CD8-positive, alpha-beta memory T cell (primary cell): ENCODE measurements around the gene NPY2R. TPM values are rescaled to one million over a fixed set of nuclear protein-coding genes. Genes with fewer than 3 reads are reported as not detected.

Source experiments
- CTCF ChIA-PET: fragments of 350-600 bp; sonication (Branson Sonifier 250); formaldehyde crosslinking; loops from one replicate; lab custom pipeline; 2021; ENCODE audit warnings: antibody characterized with exemption; lab: Charles Lee
- POLR2A ChIA-PET: fragments of 350-600 bp; sonication (Branson Sonifier 250); formaldehyde crosslinking; loops from one replicate; lab custom pipeline; 2021; ENCODE audit warnings: antibody characterized with exemption; lab: Charles Lee
- DNase-seq, 5 donors: peaks; one replicate each; pipeline versions ENCODE4 v3.0.0 to v3.0.0-alpha.2; 2020 to 2022; ENCODE audit warnings: mixed read lengths in 1 of 5
- H3K27ac ChIP-seq: one replicate; pipeline ENCODE4 v1.7.0; 2013; ENCODE audit warnings: low read depth, mild to moderate bottlenecking, low read length, moderate library complexity
- H3K27me3 ChIP-seq: 2 replicates; pipeline ENCODE4 v1.7.0; 2013; ENCODE audit warnings: low read length, mild to moderate bottlenecking; ENCODE audit not compliant: insufficient read depth, poor library complexity, severe bottlenecking
- H3K36me3 ChIP-seq: 2 replicates; pipeline ENCODE4 v1.7.0; 2013; ENCODE audit warnings: mild to moderate bottlenecking, low read length, moderate library complexity; ENCODE audit not compliant: insufficient read depth
- H3K4me1 ChIP-seq: 2 replicates; pipeline ENCODE4 v1.7.0; 2013; ENCODE audit warnings: mild to moderate bottlenecking, low read length, moderate library complexity; ENCODE audit not compliant: insufficient read depth
- H3K4me3 ChIP-seq: 2 replicates; pipeline ENCODE4 v1.7.0; 2013; ENCODE audit warnings: mild to moderate bottlenecking, low read length
- H3K9me3 ChIP-seq: 2 replicates; pipeline ENCODE4 v1.7.0; 2013; ENCODE audit warnings: mild to moderate bottlenecking, low read length
- H3K27ac Mint-ChIP-seq, 8 donors: one replicate each; pipeline ENCODE4 v1.8.0; 2020 to 2021; ENCODE audit warnings: mixed read lengths in 8 of 8, mild to moderate bottlenecking in 6 of 8, inconsistent platforms in 3 of 8, moderate library complexity in 3 of 8
- H3K27me3 Mint-ChIP-seq, 2 donors: one replicate each; pipeline ENCODE4 v1.8.0; 2020 to 2021; ENCODE audit warnings: mixed read lengths in 2 of 2, mild to moderate bottlenecking in 1 of 2, moderate library complexity in 1 of 2
- H3K36me3 Mint-ChIP-seq, 3 donors: one replicate each; pipeline ENCODE4 v1.8.0; 2020 to 2021; ENCODE audit warnings: mixed read lengths in 3 of 3, inconsistent platforms in 1 of 3, mild to moderate bottlenecking in 1 of 3
- H3K4me1 Mint-ChIP-seq, 3 donors: one replicate each; pipeline ENCODE4 v1.8.0; 2020 to 2021; ENCODE audit warnings: mixed read lengths in 3 of 3, inconsistent platforms in 1 of 3, mild to moderate bottlenecking in 1 of 3
- H3K4me3 Mint-ChIP-seq, 7 donors: one replicate each; pipeline ENCODE4 v1.8.0; 2020 to 2021; ENCODE audit warnings: mixed read lengths in 7 of 7, mild to moderate bottlenecking in 6 of 7, moderate library complexity in 4 of 7, inconsistent platforms in 2 of 7
- H3K9me3 Mint-ChIP-seq, 5 donors: one replicate each; pipeline ENCODE4 v1.8.0; 2020 to 2022; ENCODE audit warnings: mixed read lengths in 5 of 5, mild to moderate bottlenecking in 3 of 5, moderate library complexity in 2 of 5, inconsistent platforms in 1 of 5
- polyA plus RNA-seq: library from polyadenylated mRNA; unstranded; fragments of 300-500 nt; fragmentation: Illumina TruSeq; gene quantifications from one replicate; pipeline ENCODE4 v1.2.3, GENCODE V29; 2021
- total RNA-seq, 2 experiments: library from RNA; stranded (reverse); gene quantifications; one replicate each; pipeline ENCODE4 v1.2.3, GENCODE V29; 2021

NPY2R gene
- total and polyA plus RNA-seq, 3 experiments from 2014 or later = not detected

- no peak overlapping the region for H3K4me3 ChIP-seq
- no peak for DNase-seq
- Mint-ChIP-seq H3K9me3 (no peaks in the 10 kb centered on the region), H3K4me1 (no peaks in the 10 kb centered on the region), H3K4me3 (no peak overlapping the region), H3K36me3 (no peaks in the 10 kb centered on the region), H3K27me3 (no peaks in the 10 kb centered on the region), H3K27ac (no peak overlapping the region)
- H3K27ac ChIP-seq = no peak overlapping the region
- H3K27me3 ChIP-seq = no peaks in the 10 kb centered on the region
- no peaks in the 10 kb centered on the region for H3K4me1 ChIP-seq
- ChIA-PET POLR2A (no interaction called here), CTCF (no interaction called here)
- no peaks in the 10 kb centered on the region for H3K36me3 ChIP-seq
- no peaks in the 10 kb centered on the region for H3K9me3 ChIP-seq
These were observed 20.4 kb upstream of the NPY2R start for GRCh38 chr4:155187989-155188388.

- no peaks in the 10 kb centered on the region for H3K27me3 ChIP-seq
- Mint-ChIP-seq H3K27me3 (no peaks in the 10 kb centered on the region), H3K9me3 (peaks cover 0 to 2% (median 0%) of the 10 kb centered on the region in 5 donors), H3K27ac (no peak overlapping the region), H3K36me3 (no peaks in the 10 kb centered on the region), H3K4me3 (no peak overlapping the region), H3K4me1 (no peaks in the 10 kb centered on the region)
- no peaks in the 10 kb centered on the region for H3K4me1 ChIP-seq
- DNase-seq = no peak
- CTCF ChIA-PET = no interaction called here
- no peak overlapping the region for H3K4me3 ChIP-seq
- H3K27ac ChIP-seq = no peak overlapping the region
- no peaks in the 10 kb centered on the region for H3K36me3 ChIP-seq
- POLR2A ChIA-PET = no interaction called here
- no peaks in the 10 kb centered on the region for H3K9me3 ChIP-seq
These were observed 18.3 kb upstream of the NPY2R start for GRCh38 chr4:155190099-155190498.

- H3K36me3 Mint-ChIP-seq = no peaks in the 10 kb centered on the region
- Histone ChIP-seq H3K27me3 (no peaks in the 10 kb centered on the region), H3K36me3 (no peaks in the 10 kb centered on the region), H3K4me1 (no peaks in the 10 kb centered on the region), H3K4me3 (no peak overlapping the region), H3K27ac (no peak overlapping the region), H3K9me3 (no peaks in the 10 kb centered on the region)
- no peaks in the 10 kb centered on the region for H3K4me1 Mint-ChIP-seq
- no peak overlapping the region for H3K4me3 Mint-ChIP-seq
- POLR2A ChIA-PET = no interaction called here
- CTCF ChIA-PET = no interaction called here
- no peak for DNase-seq
- H3K27me3 Mint-ChIP-seq = no peaks in the 10 kb centered on the region
- H3K27ac Mint-ChIP-seq = no peak overlapping the region
- H3K9me3 Mint-ChIP-seq = peaks cover 0 to 5% (median 2%) of the 10 kb centered on the region in 5 donors
These were observed 10.7 kb upstream of the NPY2R start for GRCh38 chr4:155197757-155198156.

- Mint-ChIP-seq H3K4me3 (no peak overlapping the region), H3K9me3 (peaks cover 0 to 5% (median 0%) of the 10 kb centered on the region in 5 donors), H3K36me3 (no peaks in the 10 kb centered on the region), H3K4me1 (no peaks in the 10 kb centered on the region), H3K27ac (no peak overlapping the region), H3K27me3 (peaks cover 7 to 32% of the 10 kb centered on the region in 2 donors)
- Histone ChIP-seq H3K27me3 (no peaks in the 10 kb centered on the region), H3K36me3 (no peaks in the 10 kb centered on the region), H3K4me3 (no peak overlapping the region), H3K4me1 (no peaks in the 10 kb centered on the region), H3K27ac (no peak overlapping the region), H3K9me3 (no peaks in the 10 kb centered on the region)
- DNase-seq = no peak
- POLR2A ChIA-PET = no interaction called here
- CTCF ChIA-PET = no interaction called here
These were observed 740 bp upstream of the NPY2R start for GRCh38 chr4:155207534-155208257.

GRCh38 chr4:155220025-155220424 is 11.6 kb downstream of the NPY2R start:
- Mint-ChIP-seq H3K4me1 (no peaks in the 10 kb centered on the region), H3K27me3 (no peaks in the 10 kb centered on the region), H3K9me3 (peaks cover 0 to 2% (median 0%) of the 10 kb centered on the region in 5 donors), H3K4me3 (no peak overlapping the region), H3K27ac (no peak overlapping the region), H3K36me3 (no peaks in the 10 kb centered on the region)
- no peaks in the 10 kb centered on the region for H3K4me1 ChIP-seq
- POLR2A ChIA-PET = no interaction called here
- H3K36me3 ChIP-seq = no peaks in the 10 kb centered on the region
- no peak overlapping the region for H3K4me3 ChIP-seq
- peaks cover 3% of the 10 kb centered on the region for H3K27me3 ChIP-seq
- CTCF ChIA-PET = no interaction called here
- DNase-seq = no peak
- H3K9me3 ChIP-seq = no peaks in the 10 kb centered on the region
- H3K27ac ChIP-seq = no peak overlapping the region

- ChIA-PET CTCF (no interaction called here), POLR2A (no interaction called here)
- Mint-ChIP-seq H3K36me3 (no peaks in the 10 kb centered on the region), H3K27me3 (no peaks in the 10 kb centered on the region), H3K4me3 (no peak overlapping the region), H3K4me1 (no peaks in the 10 kb centered on the region), H3K9me3 (peaks cover 0 to 2% (median 0%) of the 10 kb centered on the region in 5 donors), H3K27ac (no peak overlapping the region)
- DNase-seq = no peak
- no peak overlapping the region for H3K27ac ChIP-seq
- no peaks in the 10 kb centered on the region for H3K4me1 ChIP-seq
- no peaks in the 10 kb centered on the region for H3K9me3 ChIP-seq
- no peaks in the 10 kb centered on the region for H3K36me3 ChIP-seq
- no peaks in the 10 kb centered on the region for H3K27me3 ChIP-seq
- H3K4me3 ChIP-seq = no peak overlapping the region
These were observed 18.7 kb downstream of the NPY2R start for GRCh38 chr4:155227131-155227530.

DNA sequence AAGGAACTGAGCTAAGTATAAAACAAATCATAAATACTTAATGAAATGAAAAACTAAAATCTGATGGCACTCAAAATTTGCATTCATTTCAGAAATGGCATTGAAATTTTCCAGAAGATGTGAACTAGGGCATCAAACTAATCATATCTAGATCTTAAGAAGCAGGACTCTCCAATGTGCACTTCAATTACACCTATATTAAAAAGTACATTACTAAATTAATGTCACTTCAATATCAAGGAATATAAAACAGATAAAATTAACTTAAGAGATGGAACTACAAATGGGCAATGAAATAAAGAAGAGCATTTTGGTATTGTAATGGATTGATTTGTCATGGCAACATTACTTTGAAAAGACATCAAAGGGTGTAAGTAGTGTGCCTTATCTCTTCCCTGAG is 20.3 kb downstream of the NPY2R start:
- Mint-ChIP-seq H3K9me3 (no peaks in the 10 kb centered on the region), H3K4me1 (no peaks in the 10 kb centered on the region), H3K27ac (no peak overlapping the region), H3K36me3 (no peaks in the 10 kb centered on the region), H3K4me3 (no peak overlapping the region), H3K27me3 (no peaks in the 10 kb centered on the region)
- ChIA-PET POLR2A (no interaction called here), CTCF (no interaction called here)
- no peaks in the 10 kb centered on the region for H3K9me3 ChIP-seq
- no peaks in the 10 kb centered on the region for H3K4me1 ChIP-seq
- H3K36me3 ChIP-seq = no peaks in the 10 kb centered on the region
- no peak overlapping the region for H3K4me3 ChIP-seq
- no peaks in the 10 kb centered on the region for H3K27me3 ChIP-seq
- no peak for DNase-seq
- H3K27ac ChIP-seq = no peak overlapping the region

DNA sequence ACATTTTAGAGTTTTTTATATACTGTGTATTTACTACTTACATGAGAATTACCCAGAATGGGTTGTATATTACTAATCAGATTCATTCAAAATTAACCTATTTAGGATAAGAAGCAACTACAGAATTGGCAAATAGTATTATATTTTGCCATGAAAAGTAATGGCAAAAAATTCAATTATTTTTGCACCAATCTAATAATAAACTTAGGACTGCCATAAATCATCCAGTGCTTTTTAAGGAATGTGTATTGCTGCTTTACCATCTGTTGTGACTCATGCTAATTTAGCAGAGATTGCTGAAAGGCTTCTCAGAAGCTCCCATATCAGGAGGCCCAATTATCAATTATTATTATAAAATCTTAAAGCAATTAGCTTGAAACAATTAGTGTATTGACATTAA is 24.0 kb downstream of the NPY2R start:
- Histone ChIP-seq H3K4me3 (no peak overlapping the region), H3K4me1 (no peaks in the 10 kb centered on the region), H3K9me3 (no peaks in the 10 kb centered on the region), H3K36me3 (no peaks in the 10 kb centered on the region), H3K27me3 (no peaks in the 10 kb centered on the region), H3K27ac (no peak overlapping the region)
- POLR2A ChIA-PET = no interaction called here
- H3K36me3 Mint-ChIP-seq = no peaks in the 10 kb centered on the region
- H3K9me3 Mint-ChIP-seq = no peaks in the 10 kb centered on the region
- CTCF ChIA-PET = no interaction called here
- no peak for DNase-seq
- H3K27me3 Mint-ChIP-seq = no peaks in the 10 kb centered on the region
- no peak overlapping the region for H3K4me3 Mint-ChIP-seq
- H3K27ac Mint-ChIP-seq = no peak overlapping the region
- no peaks in the 10 kb centered on the region for H3K4me1 Mint-ChIP-seq
